Esophagus mucosa (tissue), 1 donor: ENCODE measurements around the gene LNP1. TPM values are rescaled to one million over a fixed set of nuclear protein-coding genes. Genes with fewer than 3 reads are reported as not detected.
"Not testable (repeated sequence)": the region's sequence is repeated elsewhere in the genome, so short reads cannot be mapped to it uniquely, and the experiment has no call there.

Experiments
- ATAC-seq: fragments of 200-7000 bp; cut with Tn5 transposase; one replicate; pipeline ENCODE4 v1.9.1; 2020
- total RNA-seq: library from RNA; stranded (reverse); gene quantifications from one replicate; pipeline ENCODE4 v1.2.4, GENCODE V29; 2023
- donor health status: DM: yes; HTN: yes; CAD: no.

LNP1 gene
- total RNA-seq, 1 donor from 2014 or later = 0.64 TPM

DNA sequence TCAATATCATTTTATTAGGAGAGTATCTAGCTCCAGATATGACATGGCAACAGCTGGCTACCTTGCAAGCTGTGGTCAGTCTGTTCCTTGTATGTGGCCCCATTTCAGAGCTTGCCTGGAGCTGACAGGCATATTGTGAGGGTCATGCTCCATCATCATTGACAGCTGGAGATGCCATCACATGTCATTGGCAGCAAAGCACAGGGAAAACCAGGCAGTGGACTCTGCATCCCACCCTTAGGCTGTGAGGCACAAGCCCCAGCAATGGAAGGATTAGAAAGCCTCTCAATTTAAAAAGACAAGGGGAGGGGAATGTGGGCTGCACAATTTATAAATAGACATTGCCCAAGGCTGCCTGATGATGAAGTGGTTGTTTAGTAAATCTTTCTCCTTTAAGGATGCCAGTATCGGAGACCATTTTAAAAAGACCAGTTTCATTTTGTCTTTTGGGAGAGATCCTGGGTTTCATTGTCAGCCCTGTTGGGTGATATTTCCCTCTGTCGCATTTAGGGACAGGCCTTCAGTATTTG, 27.9 kb downstream of the LNP1 start:
- ATAC-seq = no peak

DNA sequence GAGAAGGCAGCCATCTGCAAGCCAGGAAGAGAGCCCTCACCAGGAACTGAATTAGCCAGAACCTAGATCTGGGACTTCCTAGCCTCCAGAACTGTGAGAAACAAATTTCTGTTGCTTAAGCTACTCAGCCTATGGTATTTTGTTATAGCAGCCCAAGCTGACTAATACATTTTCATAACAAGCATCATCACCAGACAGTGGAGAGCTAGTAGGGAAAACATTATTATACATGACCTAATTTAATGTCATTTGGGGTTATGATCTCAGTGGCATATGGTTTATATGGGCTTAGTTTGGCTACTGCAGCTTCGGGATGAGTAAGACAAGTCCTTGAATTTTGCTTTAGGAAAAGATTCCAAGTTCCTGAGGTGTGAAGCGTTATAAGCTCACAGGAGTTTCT, 35.6 kb downstream of the LNP1 start:
- no peak for ATAC-seq

DNA sequence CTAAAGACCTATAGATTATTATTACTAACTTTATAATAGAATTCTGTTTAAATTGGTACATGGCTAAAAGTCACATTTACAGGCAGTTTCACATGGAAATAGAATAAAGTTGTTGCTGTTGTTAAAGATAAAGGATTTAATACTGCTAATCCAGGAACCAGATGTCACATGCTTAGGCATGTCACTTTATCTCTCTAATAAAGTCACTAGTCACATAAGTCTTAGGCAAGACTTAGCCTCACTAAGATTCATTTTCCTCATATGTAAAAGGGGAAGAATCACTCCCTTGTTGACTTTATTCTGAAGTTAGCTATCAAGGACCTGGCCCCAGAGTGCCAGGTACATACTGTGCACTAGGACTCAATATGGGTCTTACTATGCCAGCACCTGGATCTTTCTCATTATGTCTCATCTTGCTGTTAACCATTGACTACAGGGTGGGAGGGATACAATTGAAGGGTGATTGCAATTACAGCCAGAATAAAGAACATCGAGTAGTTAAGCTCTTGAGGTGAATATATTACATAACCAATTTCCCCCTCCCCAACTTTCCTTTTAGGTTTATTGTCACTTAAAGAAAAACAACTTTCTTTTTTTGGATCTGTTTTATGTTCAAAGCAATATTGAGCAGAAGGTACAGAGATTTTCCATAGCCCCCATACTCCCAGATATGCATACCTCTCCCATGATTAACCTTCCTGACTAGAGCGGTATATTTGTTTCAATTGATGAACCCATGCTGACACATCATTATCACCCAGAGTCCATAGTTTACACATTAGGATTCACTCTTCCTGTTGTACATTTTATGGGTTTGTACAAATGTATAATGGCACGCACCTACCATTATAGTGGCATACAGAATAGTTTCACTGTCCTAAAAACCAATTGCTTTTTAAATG, 36.6 kb downstream of the LNP1 start:
- no peak for ATAC-seq

DNA sequence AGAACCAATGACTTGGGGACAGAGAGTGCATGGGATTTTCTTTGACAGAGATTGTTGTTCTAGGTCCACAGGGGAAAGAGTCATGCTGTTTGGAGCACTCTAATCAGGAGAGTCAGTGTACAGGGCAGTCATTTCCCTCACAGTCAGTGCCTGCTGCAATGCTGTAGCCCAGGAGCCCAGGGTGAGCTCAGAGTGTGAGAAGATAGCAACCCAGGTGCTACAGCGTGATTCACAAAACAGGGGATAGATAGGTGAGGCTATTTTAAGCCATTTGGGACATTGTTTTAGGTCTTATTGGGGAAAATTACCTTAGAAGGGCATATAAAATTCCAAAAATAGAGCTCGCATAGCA, 37.3 kb downstream of the LNP1 start:
- ATAC-seq = no peak

DNA sequence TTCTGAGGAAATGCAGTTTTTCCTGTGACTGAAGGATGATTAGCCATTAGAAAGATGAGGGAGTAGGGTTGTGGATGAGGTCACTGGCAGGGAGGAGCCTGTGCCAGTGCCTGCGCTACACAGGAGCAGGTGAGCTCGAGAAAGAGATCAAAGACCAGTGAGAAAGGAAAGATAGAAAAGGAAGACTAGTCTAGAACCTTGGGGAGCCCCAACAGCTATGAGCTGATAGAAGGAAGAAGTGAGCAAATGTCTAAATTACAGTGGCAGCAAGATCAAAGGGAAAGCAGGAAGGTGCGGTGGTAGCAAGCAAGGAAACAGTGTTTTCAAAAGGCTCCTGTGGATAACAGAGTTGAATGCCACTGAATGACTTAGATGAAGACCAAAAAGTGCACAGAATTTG, 39.6 kb downstream of the LNP1 start:
- no peak for ATAC-seq

DNA sequence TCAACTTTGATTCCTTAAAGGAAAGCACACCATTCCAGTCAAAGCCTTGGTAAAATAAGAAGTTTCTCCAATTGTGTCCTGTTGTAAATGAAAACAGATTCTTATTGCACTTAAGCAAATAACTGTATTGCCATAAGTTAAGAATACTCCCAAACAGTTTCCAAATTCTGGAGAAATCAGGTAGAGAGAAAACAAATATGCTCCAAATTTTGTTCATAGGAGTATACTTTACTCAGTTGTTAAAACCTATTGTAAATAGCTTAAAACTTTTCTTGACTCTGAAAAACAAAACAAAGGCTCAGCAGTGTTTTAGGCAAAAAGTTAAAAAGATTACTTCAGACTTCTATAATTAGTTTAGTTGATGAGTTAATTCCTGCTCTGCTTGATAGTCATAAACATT, 42.4 kb downstream of the LNP1 start:
- ATAC-seq = no peak

DNA sequence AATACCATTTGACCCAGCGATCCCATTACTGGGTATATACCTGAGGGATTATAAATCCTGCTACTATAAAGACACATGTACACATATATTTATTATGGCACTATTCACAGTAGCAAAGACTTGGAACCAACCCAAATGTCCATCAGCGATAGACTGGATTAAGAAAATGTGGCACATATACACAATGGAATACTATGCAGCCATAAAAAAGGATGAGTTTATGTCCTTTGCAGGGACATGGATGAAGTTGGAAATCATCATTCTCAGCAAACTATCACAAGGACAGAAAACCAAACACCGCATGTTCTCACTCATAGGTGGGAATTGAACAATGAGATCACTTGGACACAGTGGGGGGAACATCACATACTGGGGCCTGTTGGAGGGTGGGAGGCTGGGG, 45.7 kb downstream of the LNP1 start:
- not testable (repeated sequence) for ATAC-seq

DNA sequence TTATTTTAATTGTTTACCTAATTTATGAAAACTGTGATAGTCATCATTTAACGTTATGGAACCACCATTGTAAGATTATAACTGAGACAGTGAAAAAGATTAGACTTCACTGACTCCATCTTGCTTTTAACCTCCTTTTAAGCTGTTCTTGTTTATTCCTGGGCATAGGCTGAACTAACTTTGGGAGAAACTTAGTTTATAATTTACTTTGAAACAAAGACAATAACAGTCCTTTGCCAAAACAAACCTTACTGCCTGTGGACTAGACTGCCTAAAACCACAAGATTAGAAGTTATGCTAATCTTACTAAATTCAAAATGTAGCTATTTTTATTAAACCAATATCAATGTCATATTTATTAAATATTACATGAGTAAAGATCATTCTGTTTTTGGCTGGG, 46.7 kb downstream of the LNP1 start:
- ATAC-seq = no peak

DNA sequence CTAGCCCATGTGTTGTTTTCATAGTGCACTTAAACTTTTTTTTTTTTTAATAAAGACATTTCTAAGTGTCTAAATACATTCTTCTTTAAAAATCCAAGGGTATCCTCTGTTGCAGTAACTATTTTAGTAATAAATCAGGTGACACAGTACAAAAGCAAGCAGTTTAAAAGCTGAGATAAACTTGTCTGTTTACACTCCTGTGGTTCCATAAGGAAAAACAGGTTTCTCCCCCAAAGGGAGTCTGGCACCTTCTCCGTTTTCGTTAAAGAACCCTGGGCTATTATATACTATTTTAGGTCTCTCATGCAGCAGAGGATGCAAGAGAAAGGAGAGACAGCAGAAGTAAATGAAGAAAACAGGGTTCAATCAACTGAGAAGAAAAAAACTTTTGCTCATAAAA, 47.9 kb downstream of the LNP1 start:
- ATAC-seq = no peak

DNA sequence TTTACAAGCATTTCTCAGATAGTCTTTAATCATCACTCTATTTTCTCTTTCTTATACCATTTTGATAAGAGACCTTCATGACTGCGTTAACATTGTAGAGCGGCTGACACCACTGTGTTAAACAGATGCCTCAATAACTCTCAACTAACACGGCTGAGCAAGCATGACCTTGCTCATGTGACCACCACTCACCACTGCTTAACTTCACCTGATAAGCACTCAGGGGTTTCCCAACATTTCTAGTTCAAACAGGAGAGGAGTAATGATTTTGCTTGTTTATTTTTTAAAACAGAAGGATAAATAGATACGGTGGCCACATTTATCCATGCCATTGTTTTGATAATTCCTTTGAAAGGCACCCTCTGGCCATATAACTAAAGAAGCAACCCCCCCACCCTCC, 53.3 kb downstream of the LNP1 start:
- no peak for ATAC-seq

DNA sequence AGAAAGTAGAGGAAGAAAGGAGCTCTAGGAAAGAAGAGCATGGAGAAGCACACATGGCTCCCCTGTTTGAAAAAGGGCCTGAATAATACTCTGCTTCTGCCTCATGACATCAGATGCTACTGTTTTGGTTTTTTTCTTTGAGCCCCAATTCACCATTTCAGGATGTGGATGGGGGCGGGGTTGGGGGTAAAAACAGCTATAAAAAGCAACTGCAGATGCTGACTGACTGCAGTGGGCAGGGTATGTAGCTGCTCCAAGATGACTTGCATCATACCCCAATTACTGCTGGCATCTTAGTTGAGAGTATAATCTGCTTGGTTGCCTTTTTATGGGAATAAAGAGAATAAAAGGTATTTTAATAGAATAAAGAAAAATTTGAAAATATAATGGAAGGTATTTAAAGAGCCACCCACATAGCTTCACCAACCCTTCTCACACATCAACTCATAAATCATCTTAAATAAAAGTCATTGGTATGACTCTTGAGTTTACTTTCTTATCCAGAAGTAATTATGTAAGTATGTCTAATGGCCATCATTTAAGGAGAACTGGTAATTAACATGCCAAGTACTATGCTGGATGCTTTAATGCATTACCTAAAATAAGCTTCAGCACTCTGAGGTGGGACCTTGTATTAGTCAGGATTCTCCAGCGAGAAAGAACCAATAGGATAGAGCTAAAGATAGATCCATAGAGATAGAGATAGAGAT, 54.7 kb downstream of the LNP1 start:
- no peak for ATAC-seq

DNA sequence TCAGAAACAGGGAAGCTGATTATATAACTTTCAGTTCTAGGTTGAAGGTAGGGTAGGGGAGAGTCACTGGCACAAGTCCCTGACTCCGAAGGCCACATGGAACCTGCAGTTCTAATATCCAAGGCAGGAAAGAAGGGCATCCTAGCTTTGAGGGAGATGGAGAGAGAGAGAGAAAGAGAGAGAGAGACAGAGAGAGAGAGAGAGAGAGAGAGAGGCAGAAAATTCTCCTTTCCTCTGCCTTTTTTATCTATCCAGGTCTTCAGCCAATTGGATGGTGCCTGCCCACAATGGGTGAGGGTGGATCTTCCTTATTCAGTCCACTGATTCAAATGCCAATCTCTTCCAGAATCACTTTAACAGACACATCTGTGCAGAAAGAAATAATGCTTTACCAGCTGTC, 55.4 kb downstream of the LNP1 start:
- no peak for ATAC-seq

DNA sequence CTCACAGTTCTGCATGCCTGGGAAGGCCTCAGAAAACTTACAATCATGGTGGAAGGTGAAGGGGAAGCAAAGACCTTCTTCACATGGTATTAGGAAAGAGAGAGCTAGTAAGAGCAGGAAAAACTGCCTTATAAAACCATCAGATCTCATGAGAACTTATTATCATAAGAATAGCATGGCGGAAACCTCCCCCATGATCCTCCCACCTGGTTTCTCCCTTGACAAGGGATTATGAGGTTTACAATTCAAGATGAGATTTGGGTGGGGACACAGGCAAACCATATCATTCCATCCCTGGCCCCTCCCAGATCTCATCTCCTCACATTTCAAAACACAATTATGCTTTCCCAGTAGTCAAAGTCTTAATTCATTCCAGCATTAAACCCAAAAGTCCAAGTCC, 56.5 kb downstream of the LNP1 start:
- no peak for ATAC-seq

DNA sequence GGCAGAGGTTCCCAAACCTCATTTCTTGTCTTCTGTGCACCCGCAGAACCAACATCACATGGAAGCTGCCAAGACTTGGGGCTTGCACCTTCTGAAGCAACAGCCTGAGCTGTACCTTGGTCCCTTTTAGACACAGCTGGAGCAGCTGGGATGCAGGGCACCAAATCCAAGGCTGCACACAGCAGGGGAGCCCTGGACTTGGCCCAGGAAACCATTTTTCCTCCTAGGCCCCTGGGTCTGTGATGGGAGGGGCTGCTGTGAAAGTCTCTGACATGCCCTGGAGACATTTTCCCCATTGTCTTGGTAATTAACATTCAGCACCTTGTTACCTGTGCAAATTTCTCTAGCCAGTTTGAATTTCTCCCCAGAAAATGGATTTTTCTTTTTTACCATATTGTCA, 57.5 kb downstream of the LNP1 start:
- no peak for ATAC-seq

DNA sequence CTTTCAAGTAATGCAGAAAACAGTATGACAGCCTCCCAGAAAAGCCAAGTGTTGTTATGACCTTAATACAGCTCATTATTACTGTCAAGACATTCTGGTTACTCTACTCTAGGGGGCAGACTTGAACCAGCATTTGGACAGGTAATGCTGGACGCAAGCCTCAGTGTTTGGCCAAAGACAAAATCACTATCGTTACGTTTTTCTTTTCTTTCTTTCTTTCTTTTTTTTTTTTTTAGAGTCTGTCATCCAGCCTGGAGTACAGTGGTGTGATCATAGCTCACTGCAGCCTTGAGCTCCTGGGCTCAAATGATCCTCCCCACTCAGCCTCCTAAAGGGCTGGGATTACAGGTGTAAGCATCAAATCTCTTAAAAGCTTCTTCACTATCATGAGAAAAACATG, 61.7 kb downstream of the LNP1 start:
- ATAC-seq = peak; percentile 91

DNA sequence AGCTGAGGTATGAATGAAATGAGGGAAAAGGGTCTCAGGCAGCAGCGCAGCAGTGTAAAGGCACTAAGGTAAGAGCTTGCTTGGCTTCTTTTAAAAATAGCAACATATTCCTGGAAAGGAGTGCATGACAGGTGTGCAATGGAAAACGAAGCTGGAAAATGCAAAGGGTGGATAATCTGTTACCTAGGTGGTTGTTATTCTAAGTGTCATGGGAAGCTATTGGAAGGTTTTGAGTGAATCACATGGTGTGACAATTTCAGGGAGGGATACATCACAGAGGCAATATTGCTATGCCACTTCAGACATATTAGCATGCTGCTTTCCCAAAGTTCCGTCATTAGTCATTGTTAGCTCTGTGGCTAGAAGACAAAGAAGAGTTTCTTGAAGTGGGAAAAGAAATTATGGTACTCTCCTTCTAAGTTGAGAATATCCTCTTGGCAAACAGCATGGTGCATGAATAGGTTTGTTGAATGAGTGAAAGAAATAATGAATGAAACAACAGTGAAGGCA, 62.4 kb downstream of the LNP1 start:
- no peak for ATAC-seq

DNA sequence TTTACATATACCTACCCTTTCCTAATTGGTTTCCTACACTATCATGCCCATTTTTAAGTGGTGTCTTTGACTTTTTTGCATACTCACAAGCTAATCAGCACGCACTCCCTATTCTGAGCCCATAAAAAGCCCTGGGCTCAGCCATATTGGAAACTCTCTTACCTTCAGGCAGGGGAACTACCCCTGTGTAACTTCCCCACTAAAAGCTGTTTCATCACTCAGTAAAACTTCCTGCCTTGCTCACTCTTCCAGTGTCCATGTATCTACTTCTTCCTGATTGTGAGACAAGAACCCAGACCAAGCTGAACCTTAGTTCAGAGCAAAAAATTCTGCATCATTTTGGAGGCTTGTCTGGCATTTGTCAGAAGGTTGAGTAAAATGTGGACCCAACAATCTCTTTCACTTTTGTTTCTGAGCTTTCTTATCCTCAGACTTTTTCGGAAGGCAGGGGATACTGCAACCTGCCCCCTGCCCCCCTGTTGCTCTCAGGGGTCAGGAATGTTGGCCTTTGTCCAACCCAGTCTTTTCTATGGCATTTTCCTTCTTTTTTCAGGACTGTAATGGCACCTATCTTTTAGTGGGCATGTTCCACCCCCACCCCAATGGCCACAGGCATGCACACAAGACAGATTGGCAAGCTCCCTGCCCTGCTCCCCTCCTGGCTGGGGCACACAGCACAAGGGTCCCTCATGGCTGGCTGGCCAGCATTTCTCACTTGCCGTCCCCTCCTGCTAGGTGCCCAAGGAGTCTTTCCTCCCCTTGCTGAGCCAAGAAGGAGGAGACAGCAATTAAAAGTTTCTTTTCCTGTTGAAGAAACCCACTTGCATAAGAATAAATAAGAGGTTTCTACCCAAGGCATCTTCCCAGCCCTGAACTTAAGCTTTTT, 64.8 kb downstream of the LNP1 start:
- ATAC-seq = no peak

DNA sequence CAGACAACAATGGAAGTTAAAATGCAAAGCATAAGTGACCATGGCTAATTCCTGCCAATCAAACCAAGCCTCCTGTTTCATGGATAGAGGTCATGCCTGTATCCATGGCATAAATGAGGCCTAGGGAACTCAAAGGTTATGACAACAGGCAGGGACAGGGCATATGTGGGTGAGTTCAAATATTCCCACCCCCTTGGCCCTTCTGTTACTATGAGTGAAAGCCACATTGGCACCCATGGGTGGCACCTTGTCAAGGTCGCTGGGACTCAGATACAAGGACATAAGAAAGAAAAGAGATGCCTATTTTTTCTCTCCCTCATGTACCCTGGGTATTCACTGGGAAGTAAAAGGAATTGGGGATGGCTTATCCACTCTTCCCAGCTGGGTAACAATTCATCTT, 65.8 kb downstream of the LNP1 start:
- no peak for ATAC-seq

DNA sequence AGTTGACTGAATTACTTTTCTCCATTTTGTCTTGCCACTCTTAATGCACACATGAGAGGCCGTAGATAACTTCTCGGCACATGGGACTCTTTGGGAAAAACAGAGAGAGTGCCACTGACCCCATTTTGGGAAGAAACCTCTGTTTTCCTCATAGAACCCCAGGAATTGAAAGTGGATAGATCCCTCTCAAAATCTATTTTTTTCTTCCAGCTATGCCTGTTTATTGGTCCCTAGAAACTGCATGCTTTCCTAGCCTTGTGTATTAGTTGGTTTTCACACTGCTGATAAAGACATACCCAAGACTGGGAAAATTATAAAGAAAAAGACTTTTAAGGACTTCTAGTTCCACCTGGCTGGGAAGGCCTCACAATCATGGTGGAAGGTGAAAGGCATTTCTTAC, 67.3 kb downstream of the LNP1 start:
- no peak for ATAC-seq

DNA sequence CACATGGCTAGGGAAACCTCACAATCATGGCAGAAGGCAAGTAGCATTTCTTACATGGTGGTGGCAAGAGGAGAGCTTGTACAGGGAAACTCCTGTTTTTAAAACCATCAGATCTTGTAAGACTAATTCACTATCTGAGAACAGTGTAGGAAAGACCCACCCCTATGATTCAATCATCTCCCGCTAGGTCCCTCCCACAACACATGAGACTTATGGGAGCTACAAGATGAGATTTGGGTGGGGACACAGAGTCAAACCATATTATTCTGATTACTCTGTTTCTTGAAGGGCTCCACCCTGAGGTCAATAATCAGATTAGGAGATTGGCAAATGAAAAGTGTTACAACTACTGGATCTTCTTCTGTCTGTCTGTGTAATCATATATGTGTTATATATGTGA, 69.6 kb downstream of the LNP1 start:
- no peak for ATAC-seq

DNA sequence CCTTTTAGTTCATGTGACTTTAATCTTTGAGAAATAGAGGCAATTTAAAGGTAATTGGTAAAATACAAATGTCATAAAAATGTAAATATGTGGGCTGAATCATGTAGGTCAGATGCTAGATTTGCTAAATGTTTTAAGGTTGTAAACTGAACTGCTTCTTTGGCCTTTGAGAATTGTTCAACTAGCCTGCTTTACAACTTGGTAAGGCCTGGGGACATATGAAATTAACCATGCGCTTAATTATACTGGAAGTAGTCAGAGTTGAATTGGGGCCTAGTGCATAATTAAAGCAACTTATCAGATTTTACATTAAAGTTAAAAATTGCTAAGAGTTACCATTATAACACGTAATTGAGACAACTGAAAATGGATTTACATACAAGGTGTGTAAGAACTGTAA, 70.1 kb downstream of the LNP1 start:
- ATAC-seq = no peak

DNA sequence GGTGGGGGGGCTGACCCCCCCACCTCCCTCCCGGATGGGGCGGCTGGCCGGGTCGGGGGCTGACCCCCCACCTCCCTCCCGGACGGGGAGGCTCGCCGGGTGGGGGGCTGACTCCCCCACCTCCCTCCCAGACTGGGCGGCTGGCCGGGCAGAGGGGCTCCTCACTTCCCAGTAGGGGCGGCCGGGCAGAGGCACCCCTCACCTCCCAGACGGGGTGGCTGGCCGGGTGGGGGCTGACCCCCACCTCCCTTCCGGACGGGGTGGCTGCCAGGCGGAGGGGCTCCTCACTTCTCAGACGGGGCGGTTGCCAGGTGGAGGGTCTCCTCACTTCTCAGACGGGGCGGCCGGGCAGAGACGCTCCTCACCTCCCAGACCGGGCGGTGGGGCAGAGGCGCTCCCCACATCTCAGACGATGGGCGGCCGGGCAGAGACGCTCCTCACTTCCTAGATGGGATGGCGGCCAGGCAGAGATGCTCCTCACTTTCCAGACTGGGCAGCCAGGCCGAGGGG, 76.6 kb downstream of the LNP1 start:
- not testable (repeated sequence) for ATAC-seq

DNA sequence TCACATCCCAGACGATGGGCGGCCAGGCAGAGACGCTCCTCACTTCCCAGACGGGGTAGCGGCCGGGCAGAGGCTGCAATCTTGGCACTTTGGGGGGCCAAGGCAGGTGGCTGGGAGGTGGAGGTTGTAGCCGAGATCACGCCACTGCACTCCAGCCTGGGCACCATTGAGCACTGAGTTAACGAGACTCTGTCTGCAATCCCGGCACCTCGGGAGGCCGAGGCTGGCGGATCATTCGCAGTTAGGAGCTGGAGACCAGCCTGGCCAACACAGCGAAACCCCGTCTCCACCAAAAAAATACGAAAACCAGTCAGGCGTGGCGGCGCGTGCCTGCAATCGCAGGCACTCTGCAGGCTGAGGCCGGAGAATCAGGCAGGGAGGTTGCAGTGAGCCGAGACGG, 77.2 kb downstream of the LNP1 start:
- ATAC-seq = not testable (repeated sequence)
